NCI-H1436 treated with DMSO at 0.1 percent for 48 hours (cell line): Measurements from ENCODE around the gene NGRN.

Experiments
- DNase-seq: peaks from one replicate; lab custom pipeline; 2025; lab: John Stamatoyannopoulos, UW

NGRN gene

GRCh38 chr15:90265271-90266060 is at the start of gene NGRN:
NGRN (plus strand) TSS chr15:90265672; CDS start chr15:90265713, 41 bp downstream.
- peak; percentile 52 for DNase-seq

- no peak for DNase-seq
Observed at GRCh38 chr15:90217671-90218394, 47.6 kb upstream of the NGRN start.

GRCh38 chr15:90219421-90220141 is 45.9 kb upstream of the NGRN start:
- DNase-seq: no peak

GRCh38 chr15:90221246-90221900 is 44.1 kb upstream of the NGRN start:
- DNase-seq: no peak

- no peak for DNase-seq
Observed at GRCh38 chr15:90222547-90222946, 42.9 kb upstream of the NGRN start.

GRCh38 chr15:90223441-90224165 is 41.9 kb upstream of the NGRN start:
- no peak for DNase-seq

- DNase-seq: no peak
Observed at GRCh38 chr15:90225047-90225446, 40.4 kb upstream of the NGRN start.

- no peak for DNase-seq
Observed at GRCh38 chr15:90225504-90226234, 39.8 kb upstream of the NGRN start.

- DNase-seq: no peak
Observed at GRCh38 chr15:90227336-90227735, 38.1 kb upstream of the NGRN start.

GRCh38 chr15:90227816-90228772 is 37.4 kb upstream of the NGRN start:
- no peak for DNase-seq

GRCh38 chr15:90228960-90229359 is 36.5 kb upstream of the NGRN start:
- no peak for DNase-seq

- no peak for DNase-seq
Observed at GRCh38 chr15:90230071-90230494, 35.4 kb upstream of the NGRN start.

- no peak for DNase-seq
Observed at GRCh38 chr15:90230610-90231009, 34.9 kb upstream of the NGRN start.

GRCh38 chr15:90231028-90232017 is 34.1 kb upstream of the NGRN start:
- DNase-seq: no peak

GRCh38 chr15:90232196-90232595 is 33.3 kb upstream of the NGRN start:
- no peak for DNase-seq

- no peak for DNase-seq
Observed at GRCh38 chr15:90232941-90233386, 32.5 kb upstream of the NGRN start.

- no peak for DNase-seq
Observed at GRCh38 chr15:90233387-90234095, 31.9 kb upstream of the NGRN start, which contains the start of gene CIB1. CIB1 (minus strand) TSS chr15:90233941; CDS start chr15:90233885, 56 bp downstream.
